Transverse colon (tissue), 4 donors: ENCODE data around the gene ARHGAP42. TPM values are rescaled to one million over a fixed set of nuclear protein-coding genes. Genes with fewer than 3 reads are reported as not detected.

Experiments
- DNase-seq: peaks from one replicate; pipeline ENCODE4 v3.0.0-alpha.2; 2019
- H3K27ac ChIP-seq, 4 donors: fragments of 200-600 bp; sonication (generic); 2 replicates each; pipeline ENCODE4 v1.5.1; 2016 to 2018; ENCODE audit warnings: inconsistent platforms in 4 of 4
- H3K27me3 ChIP-seq: fragments of 200-600 bp; sonication (generic); 2 replicates; pipeline ENCODE4 v1.5.1; 2017; ENCODE audit warnings: inconsistent platforms
- H3K36me3 ChIP-seq, 4 donors: fragments of 200-600 bp; sonication (generic); 2 replicates each; pipeline ENCODE4 v1.5.1; 2017 to 2019; ENCODE audit warnings: inconsistent platforms in 4 of 4
- H3K4me1 ChIP-seq, 4 donors: fragments of 200-600 bp; sonication (generic); 2 replicates each; pipeline ENCODE4 v1.5.1; 2017 to 2020; ENCODE audit warnings: inconsistent platforms in 4 of 4
- H3K4me3 ChIP-seq, 4 donors: fragments of 200-600 bp; sonication (generic); 1 replicate in 1 of 4; 2 replicates in 3 of 4; pipeline versions ENCODE4 v1.5.1 to v1.6.1; 2017 to 2019; ENCODE audit warnings: inconsistent platforms in 4 of 4
- H3K9me3 ChIP-seq, 2 donors: fragments of 200-600 bp; sonication (generic); 2 replicates each; pipeline ENCODE4 v1.5.1; 2017 to 2019; ENCODE audit warnings: inconsistent platforms in 2 of 2
- EP300 ChIP-seq: sonication (generic); formaldehyde crosslinking; IDR thresholded peaks from one replicate; pipeline ENCODE4 v1.6.1; 2017; ENCODE audit warnings: antibody characterized with exemption, low read depth
- POLR2A ChIP-seq: fragments of 450-650 bp; IDR thresholded peaks from one replicate; pipeline ENCODE4 v1.6.1; 2016; ENCODE audit warnings: antibody characterized with exemption, mild to moderate bottlenecking, moderate library complexity
- POLR2AphosphoS5 ChIP-seq, 3 donors: sonication (generic); formaldehyde crosslinking; IDR thresholded peaks; one replicate each; pipeline ENCODE4 v1.6.1; 2016; ENCODE audit warnings: antibody characterized with exemption in 3 of 3
- WGBS, 2 donors: methylation state at CpG; one replicate each; pipeline ENCODE4 v1.1.5; 2018; ENCODE audit warnings: low coverage in 1 of 2; 5-methylcytosine and 5-hydroxymethylcytosine counted together
- in situ Hi-C, 4 donors: fragments of 200-750 bp; cut with MboI; loops; one replicate each; pipeline versions ENCODE4 v1.15.0 to v1.15.1; 2017; ENCODE audit warnings: low sequenced_read_pairs in 3 of 4, low pct_ligation_motif_present in 1 of 4, low pct_unique_long_range_greater_than_20kb in 1 of 4
- intact Hi-C: fragments of 100-400 bp; cut with DNase I; formaldehyde crosslinking; loops from one replicate; pipeline ENCODE4 v1.15.1; 2023; ENCODE audit warnings: low total_unique reads
- total RNA-seq, 4 donors: library from RNA; depleted of rRNA; stranded (reverse); fragments of >200 nt; gene quantifications; one replicate each; pipeline ENCODE4 v1.1.0, GENCODE V29; 2016
- TF ChIP-seq, protein P1 (sequence below), 5 experiments: fragments of 200-600 bp in 3 of 5; fragments of 450-650 bp in 2 of 5; sonication (generic) in 3 of 5; IDR thresholded peaks; 1 replicate in 2 of 5; 2 replicates in 3 of 5; pipeline ENCODE4 v1.5.1; 2016 to 2017; ENCODE audit warnings: antibody characterized with exemption in 5 of 5, inconsistent platforms in 3 of 5, mild to moderate bottlenecking in 2 of 5, moderate library complexity in 1 of 5

ARHGAP42 gene
- total RNA-seq, 4 donors from 2014 or later: 33.3 to 62.5 (median 40.9) TPM

DNA sequence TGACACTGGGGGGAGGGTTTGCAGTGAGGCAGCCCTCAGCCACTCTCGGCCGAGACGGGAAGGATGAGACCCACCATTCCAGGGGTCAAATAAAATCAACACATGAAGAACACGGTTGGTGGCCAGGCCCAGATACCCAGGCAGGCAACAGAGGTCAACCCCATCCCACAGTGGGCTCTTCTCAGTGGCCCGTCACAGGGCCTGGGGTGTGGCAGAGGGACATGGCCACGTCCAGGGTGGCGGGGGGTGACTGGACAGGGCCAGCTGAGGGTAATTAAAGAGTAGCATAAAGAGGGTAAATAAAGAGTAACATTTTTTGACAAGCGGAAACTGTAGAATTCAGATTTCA lies 188.4 kb downstream of the ARHGAP42 start:
- H3K27me3 ChIP-seq: no peaks in the 10 kb centered on the region
- WGBS, 2 donors: 89 to 91% methylated on average over 6 to 8 of the region's 8 CpGs
- H3K4me1 ChIP-seq: peaks cover 0 to 11% (median 0%) of the 10 kb centered on the region in 4 donors
- no peak for TF ChIP-seq EP300
- TF ChIP-seq POLR2A: no peak
- TF ChIP-seq, protein P1, sequence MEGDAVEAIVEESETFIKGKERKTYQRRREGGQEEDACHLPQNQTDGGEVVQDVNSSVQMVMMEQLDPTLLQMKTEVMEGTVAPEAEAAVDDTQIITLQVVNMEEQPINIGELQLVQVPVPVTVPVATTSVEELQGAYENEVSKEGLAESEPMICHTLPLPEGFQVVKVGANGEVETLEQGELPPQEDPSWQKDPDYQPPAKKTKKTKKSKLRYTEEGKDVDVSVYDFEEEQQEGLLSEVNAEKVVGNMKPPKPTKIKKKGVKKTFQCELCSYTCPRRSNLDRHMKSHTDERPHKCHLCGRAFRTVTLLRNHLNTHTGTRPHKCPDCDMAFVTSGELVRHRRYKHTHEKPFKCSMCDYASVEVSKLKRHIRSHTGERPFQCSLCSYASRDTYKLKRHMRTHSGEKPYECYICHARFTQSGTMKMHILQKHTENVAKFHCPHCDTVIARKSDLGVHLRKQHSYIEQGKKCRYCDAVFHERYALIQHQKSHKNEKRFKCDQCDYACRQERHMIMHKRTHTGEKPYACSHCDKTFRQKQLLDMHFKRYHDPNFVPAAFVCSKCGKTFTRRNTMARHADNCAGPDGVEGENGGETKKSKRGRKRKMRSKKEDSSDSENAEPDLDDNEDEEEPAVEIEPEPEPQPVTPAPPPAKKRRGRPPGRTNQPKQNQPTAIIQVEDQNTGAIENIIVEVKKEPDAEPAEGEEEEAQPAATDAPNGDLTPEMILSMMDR (IDR thresholded peaks at IDR 0.05): no peak
- no peak for TF ChIP-seq POLR2AphosphoS5 (IDR thresholded peaks at IDR 0.05)
- H3K4me3 ChIP-seq: no peak overlapping the region
- no peaks in the 10 kb centered on the region for H3K9me3 ChIP-seq
- H3K36me3 ChIP-seq: no peaks in the 10 kb centered on the region
- no peak for DNase-seq
- in situ Hi-C loops (no loop called here), intact Hi-C loops (no loop called here)
- no peak overlapping the region for H3K27ac ChIP-seq

DNA sequence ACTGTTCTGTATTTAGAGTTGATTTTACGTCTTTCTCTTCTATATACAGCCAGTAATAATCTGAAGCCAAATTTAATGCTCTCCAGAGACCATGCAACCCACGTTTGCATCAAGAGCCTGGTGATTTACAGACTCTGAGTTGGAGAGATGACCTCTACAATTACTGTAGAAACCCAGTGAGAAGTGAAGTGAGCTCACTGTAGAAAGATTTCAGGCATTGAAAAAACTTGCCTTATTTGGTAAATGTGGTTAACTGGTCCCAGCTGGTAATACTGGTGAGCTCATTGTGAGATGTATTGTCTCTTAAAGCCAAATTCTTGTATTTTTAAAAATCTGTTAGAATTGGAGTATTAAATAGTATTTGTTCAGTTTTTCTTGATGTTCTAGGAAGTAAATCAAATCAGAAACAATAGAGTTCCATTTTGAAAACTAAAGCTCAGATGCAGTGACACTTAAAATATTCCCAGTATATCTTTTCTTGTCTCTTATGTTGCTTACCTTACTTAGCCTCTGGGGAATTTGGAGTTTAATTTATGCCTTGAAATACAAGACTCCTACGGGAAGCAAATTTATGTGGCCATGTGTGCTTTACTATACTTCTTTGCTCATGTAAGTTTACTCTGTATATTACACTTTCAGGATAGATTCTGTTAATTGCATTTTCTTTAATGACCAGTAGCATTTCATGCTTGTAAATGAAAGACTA lies 189.9 kb downstream of the ARHGAP42 start:
- TF ChIP-seq, protein P1 (IDR thresholded peaks at IDR 0.05): no peak
- TF ChIP-seq POLR2A (no peak), EP300 (no peak), POLR2AphosphoS5 (IDR thresholded peaks at IDR 0.05) (no peak)
- 39 to 62% methylated on average over 3 of the region's 3 CpGs for WGBS, 2 donors
- Histone ChIP-seq H3K4me1 (peaks cover 0 to 11% (median 0%) of the 10 kb centered on the region in 4 donors), H3K27ac (peak overlapping the region in 3 of 4 donors; percentile 6 to 60 (median 29)), H3K4me3 (no peak overlapping the region), H3K36me3 (no peaks in the 10 kb centered on the region), H3K27me3 (no peaks in the 10 kb centered on the region), H3K9me3 (no peaks in the 10 kb centered on the region)
- no peak for DNase-seq
- in situ Hi-C loops: no loop called here
- intact Hi-C loops: no loop called here

DNA sequence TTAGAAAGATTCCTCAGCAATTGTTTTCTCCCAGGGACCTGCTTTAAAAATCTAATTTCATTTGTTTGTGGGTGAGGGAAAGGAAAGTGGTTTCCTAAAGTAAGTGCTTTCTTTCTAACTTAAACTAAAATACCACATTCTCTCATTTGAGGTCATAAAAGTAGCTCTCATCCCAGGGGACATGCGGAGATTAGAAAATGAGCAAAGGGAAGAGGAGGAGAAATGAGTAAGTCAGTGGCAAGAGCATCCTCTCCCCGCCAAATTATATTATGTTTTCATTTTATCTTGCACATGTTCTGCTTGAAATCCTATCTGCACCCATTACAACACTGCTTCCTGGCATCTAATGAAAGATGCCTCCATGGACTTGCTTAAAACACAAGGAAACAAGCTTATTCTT lies 191.4 kb downstream of the ARHGAP42 start:
- no peak overlapping the region for H3K4me3 ChIP-seq
- no peaks in the 10 kb centered on the region for H3K9me3 ChIP-seq
- in situ Hi-C loops: no loop called here
- intact Hi-C loops: no loop called here
- H3K27me3 ChIP-seq: no peaks in the 10 kb centered on the region
- H3K27ac ChIP-seq: no peak overlapping the region
- H3K4me1 ChIP-seq: peaks cover 0 to 11% (median 0%) of the 10 kb centered on the region in 4 donors
- no peaks in the 10 kb centered on the region for H3K36me3 ChIP-seq
- TF ChIP-seq POLR2A: no peak
- TF ChIP-seq POLR2AphosphoS5 (IDR thresholded peaks at IDR 0.05): no peak
- no peak for TF ChIP-seq EP300
- TF ChIP-seq, protein P1 (IDR thresholded peaks at IDR 0.05): no peak
- DNase-seq: no peak
- WGBS, 2 donors: 87 to 88% methylated on average over 2 of the region's 2 CpGs

DNA sequence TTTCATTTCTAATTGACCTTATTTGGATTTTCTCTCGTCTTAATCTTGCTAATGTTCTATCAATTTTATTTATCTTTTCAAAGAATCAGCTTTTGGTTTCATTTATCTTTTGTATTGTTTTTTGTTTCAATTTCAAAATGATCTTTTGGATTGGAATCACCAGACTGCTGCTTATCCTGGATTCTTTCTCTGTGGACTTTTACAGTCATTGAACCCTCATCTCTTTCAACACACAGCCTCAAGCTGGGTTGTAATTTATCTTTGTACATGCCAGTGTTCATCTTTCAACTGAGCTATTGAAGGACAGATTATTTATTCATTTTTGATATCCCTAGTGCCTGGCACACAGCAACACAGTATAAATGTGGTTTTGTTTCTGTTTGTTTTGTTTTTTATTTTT lies 195.9 kb downstream of the ARHGAP42 start:
- in situ Hi-C loops: no loop called here
- Histone ChIP-seq H3K27me3 (no peaks in the 10 kb centered on the region), H3K4me1 (no peaks in the 10 kb centered on the region), H3K9me3 (no peaks in the 10 kb centered on the region), H3K4me3 (no peak overlapping the region), H3K36me3 (no peaks in the 10 kb centered on the region), H3K27ac (no peak overlapping the region)
- TF ChIP-seq POLR2A: no peak
- TF ChIP-seq, protein P1 (IDR thresholded peaks at IDR 0.05): no peak
- TF ChIP-seq EP300: no peak
- no peak for TF ChIP-seq POLR2AphosphoS5 (IDR thresholded peaks at IDR 0.05)
- intact Hi-C loops: no loop called here
- WGBS, 2 donors: 92 to 100% methylated on average over 1 of the region's 1 CpG
- DNase-seq: no peak
